ENCODE results near the gene NMT2.

- no peak for TF ChIP-seq CTCF (IDR thresholded peaks at IDR 0.05; ENCODE audit: low read depth, low read length)
- no peak for TF ChIP-seq POLR2A (IDR thresholded peaks at IDR 0.05; ENCODE audit: extremely low read depth, insufficient read length)
- no peak for TF ChIP-seq MYC (IDR thresholded peaks at IDR 0.05; ENCODE audit: low read depth, low read length)
- no peak for TF ChIP-seq MAX (IDR thresholded peaks at IDR 0.05; ENCODE audit: low read depth, low read length)
Observed at GRCh38 chr10:15210521-15210920, 42.0 kb upstream of the NMT2 start.

Measured in NB4 (cell line).